ENCODE data around the gene USB1.

The USB1 gene

GRCh38 chr16:58035356-58036170 lies 34.4 kb downstream of the USB1 start:
- DNase-seq = no peak

- DNase-seq = no peak
Observed at GRCh38 chr16:58036943-58037342, 35.7 kb downstream of the USB1 start.

GRCh38 chr16:58037365-58038057 lies 36.3 kb downstream of the USB1 start:
- DNase-seq = no peak

GRCh38 chr16:58038219-58038641 lies 37.0 kb downstream of the USB1 start:
- DNase-seq = no peak

GRCh38 chr16:58039829-58040495 lies 38.8 kb downstream of the USB1 start:
- no peak for DNase-seq

- DNase-seq = no peak
Observed at GRCh38 chr16:58040496-58040846, 39.3 kb downstream of the USB1 start.

GRCh38 chr16:58040945-58041627 lies 39.9 kb downstream of the USB1 start:
- DNase-seq = no peak

GRCh38 chr16:58041628-58041955 lies 40.4 kb downstream of the USB1 start:
- DNase-seq = no peak

- no peak for DNase-seq
Observed at GRCh38 chr16:58042001-58042885, 41.0 kb downstream of the USB1 start.

GRCh38 chr16:58042886-58043515 lies 41.8 kb downstream of the USB1 start:
- no peak for DNase-seq

GRCh38 chr16:58043571-58044155 lies 42.5 kb downstream of the USB1 start:
- no peak for DNase-seq

- no peak for DNase-seq
Observed at GRCh38 chr16:58044266-58045019, 43.2 kb downstream of the USB1 start.

GRCh38 chr16:58045096-58045495 lies 43.9 kb downstream of the USB1 start:
- DNase-seq = no peak

- DNase-seq = no peak
Observed at GRCh38 chr16:58046054-58046881, 45.1 kb downstream of the USB1 start.

- no peak for DNase-seq
Observed at GRCh38 chr16:58046936-58047335, 45.7 kb downstream of the USB1 start.

- no peak for DNase-seq
Observed at GRCh38 chr16:58047557-58048348, 46.5 kb downstream of the USB1 start.

GRCh38 chr16:58048494-58049231 lies 47.5 kb downstream of the USB1 start:
- no peak for DNase-seq
